Fibroblast of lung (primary cell): ENCODE measurements around the gene FBXO46.

Experiments used
- EZH2 ChIP-seq: IDR thresholded peaks from 2 replicates; pipeline ENCODE4 v1.5.1; 2012; ENCODE audit warnings: low read length, control low read depth, mild to moderate bottlenecking; ENCODE audit errors: missing control alignments
- TF ChIP-seq, protein P1 (sequence below), 2 donors: IDR thresholded peaks in 1 of 2; conservative IDR thresholded peaks in 1 of 2; 1 replicate in 1 of 2; 2 replicates in 1 of 2; pipeline ENCODE4 v1.5.1; 2011 to 2012; ENCODE audit warnings: low read length in 2 of 2, control low read depth in 1 of 2, inconsistent platforms in 1 of 2, low read depth in 1 of 2, mild to moderate bottlenecking in 1 of 2

DNA sequence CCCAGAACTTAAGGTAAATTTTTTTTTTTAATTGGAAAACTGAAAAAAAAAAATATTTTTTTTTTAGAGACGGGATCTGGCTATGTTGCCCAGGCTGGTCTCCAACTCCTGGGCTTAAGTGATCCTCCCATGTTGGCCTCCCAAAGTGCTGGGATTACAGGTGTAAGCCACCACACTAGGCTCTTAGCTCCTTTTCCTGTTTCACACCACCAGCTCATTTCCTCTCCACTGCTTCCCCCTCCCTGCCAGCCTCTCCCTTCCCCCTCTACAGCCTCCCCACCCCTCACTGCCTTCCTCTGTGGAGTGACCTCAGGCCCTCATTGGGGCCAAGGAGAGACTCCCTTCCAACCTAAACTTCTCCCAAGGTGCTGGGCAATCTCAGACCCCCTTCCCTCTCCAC, 66.9 kb downstream of the FBXO46 start:
- TF ChIP-seq, protein P1, sequence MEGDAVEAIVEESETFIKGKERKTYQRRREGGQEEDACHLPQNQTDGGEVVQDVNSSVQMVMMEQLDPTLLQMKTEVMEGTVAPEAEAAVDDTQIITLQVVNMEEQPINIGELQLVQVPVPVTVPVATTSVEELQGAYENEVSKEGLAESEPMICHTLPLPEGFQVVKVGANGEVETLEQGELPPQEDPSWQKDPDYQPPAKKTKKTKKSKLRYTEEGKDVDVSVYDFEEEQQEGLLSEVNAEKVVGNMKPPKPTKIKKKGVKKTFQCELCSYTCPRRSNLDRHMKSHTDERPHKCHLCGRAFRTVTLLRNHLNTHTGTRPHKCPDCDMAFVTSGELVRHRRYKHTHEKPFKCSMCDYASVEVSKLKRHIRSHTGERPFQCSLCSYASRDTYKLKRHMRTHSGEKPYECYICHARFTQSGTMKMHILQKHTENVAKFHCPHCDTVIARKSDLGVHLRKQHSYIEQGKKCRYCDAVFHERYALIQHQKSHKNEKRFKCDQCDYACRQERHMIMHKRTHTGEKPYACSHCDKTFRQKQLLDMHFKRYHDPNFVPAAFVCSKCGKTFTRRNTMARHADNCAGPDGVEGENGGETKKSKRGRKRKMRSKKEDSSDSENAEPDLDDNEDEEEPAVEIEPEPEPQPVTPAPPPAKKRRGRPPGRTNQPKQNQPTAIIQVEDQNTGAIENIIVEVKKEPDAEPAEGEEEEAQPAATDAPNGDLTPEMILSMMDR (conservative IDR thresholded peaks at IDR 0.05 in 1 of 2, IDR thresholded peaks at IDR 0.05 in 1 of 2; ENCODE audit: low read depth in 1 of 2, low read length in 2 of 2): no peak
- no peak for TF ChIP-seq EZH2
